NCI-H446 (cell line): ENCODE measurements around the gene PREX1.
"Not testable (repeated sequence)": the region's sequence is repeated elsewhere in the genome, so short reads cannot be mapped to it uniquely, and the experiment has no call there.

ENCODE experiments used
- DNase-seq, 2 experiments: peaks; one replicate each; lab custom pipeline; 2025; lab: John Stamatoyannopoulos, UW

PREX1 gene

GRCh38 chr20:48846516-48847492, 19.0 kb upstream of the PREX1 start:
- no peak for DNase-seq

- no peak for DNase-seq
Observed at GRCh38 chr20:48845721-48846306, 18.0 kb upstream of the PREX1 start.

GRCh38 chr20:48844996-48845395, 17.2 kb upstream of the PREX1 start:
- no peak for DNase-seq

DNA sequence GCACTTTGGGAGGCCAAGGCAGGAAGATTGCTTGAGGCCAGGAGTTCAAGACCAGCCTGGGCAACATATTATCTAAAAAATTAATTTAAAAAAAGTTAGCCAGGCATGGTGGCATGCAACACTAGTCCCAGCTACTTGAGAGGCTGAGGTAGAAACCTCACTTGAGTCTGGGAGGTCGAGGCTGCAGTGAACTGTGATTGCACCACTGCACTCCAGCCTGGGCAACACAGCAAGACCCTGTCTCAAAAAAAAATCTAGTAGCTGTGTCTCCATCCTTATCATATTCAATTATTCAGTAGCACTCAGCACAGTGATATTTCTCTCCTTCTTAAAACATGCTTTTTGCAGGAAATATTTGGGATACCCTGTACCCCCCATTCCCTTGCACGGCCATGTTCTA, 16.1 kb upstream of the PREX1 start:
- DNase-seq, result not testable (repeated sequence)

GRCh38 chr20:48843057-48843806, 15.4 kb upstream of the PREX1 start:
- DNase-seq, result no peak

DNA sequence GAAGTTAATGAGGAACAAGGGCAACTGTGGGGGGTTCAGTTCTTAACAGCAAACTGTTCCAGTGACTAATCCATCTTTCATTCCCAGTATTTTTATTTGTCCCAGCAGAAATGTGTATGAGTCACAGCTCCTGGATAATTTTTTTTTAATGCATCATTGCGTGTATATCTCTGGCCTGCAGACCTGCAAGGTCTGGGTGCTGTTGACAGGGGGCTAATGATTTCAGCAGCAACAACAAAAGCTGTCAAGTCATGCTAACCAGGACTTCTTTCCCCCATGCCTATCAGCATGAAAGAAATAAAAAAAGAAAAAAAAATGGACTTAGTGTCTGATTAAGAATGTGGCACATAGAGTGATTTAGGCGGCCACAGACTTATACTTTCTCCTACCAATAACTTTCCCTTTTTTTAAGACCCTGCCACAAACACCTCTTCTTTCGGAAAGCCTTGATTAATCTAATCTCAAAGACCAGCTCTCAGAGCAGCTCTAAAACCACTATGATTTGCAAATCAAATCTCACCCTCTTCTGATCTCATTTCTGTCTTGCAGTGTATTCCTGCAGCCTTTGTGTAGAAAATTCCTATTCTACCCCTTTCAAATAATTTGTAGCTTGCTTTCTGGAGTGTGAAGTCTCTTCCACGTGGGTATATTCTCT, 14.2 kb upstream of the PREX1 start:
- DNase-seq, result peak in 1 of 2 experiments; percentile 27

GRCh38 chr20:48841196-48841874, 13.5 kb upstream of the PREX1 start:
- DNase-seq, result no peak

DNA sequence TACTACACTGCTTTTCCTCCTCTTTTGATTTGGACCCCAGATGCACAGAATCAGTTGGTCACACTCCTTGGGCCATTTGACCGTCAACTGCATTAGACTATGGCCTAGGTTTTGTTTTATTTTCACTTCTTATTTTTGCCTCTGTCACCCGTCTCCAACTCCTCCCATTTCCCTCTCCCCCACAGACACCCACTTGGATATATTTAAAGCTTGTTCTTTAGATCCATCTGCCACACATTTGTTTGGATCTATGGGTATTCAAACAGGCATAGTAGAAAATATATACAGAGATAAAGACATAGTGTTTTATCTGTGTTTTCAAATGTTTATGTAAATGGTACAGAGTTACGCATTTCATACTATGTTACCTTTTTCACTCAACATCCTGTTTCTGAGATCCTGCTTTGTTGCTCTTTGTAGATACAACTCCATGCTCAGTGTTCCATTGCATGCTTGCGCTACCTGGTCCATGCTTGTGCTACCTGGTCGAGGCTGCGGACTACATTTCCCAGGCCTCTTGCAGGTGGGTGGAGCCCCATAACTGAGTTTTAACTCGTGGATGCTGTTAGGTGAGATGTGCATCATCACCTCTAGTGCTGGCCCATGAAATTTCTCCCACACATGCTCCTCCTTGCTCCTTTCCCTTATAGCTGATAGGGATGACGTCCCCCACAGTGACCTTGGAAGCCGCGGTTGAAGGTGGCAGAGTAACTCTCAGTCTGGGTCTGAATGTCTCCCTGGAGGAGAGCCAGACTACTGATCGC, 11.5 kb upstream of the PREX1 start:
- no peak for DNase-seq

- DNase-seq, result no peak
Observed at GRCh38 chr20:48837014-48837413, 9.2 kb upstream of the PREX1 start.

DNA sequence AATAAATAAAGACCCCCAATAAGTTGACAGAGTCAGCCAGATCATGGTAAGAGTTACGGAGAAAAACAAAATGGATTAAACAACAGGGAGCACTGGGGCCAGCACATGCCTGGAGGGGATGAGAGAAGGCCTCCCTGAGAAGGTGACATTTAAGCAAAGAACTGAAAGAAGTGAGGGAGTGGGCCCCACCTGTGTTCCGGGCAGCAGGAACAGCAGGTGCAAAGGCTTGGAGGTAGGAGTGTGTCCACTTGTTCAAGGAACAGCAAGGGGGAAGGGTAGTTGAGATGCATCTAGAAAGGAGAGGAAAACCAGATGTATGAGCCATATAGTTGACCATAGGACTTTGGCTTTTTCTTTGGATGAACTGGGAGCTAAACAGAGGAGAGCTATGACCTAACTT, 7.6 kb upstream of the PREX1 start:
- no peak for DNase-seq

DNA sequence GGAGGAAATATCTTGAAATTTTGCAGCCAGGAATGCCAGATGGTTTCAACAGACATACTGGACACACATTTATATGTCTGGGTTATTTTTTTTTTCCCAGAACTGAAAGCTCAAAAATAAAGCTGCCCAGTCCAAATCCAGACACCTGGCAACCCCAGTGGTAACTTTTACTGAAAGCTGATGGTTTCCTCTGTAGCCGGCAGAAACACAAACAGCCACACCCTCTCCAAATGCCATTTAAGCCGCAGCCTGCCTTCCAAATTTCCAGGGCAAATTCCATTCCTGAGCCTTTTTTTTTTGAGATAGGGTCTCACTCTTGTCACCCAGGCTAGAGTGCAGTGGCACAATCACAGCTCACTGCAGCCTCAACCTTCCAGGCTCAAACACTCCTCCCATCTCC, 6.5 kb upstream of the PREX1 start:
- no peak for DNase-seq

DNA sequence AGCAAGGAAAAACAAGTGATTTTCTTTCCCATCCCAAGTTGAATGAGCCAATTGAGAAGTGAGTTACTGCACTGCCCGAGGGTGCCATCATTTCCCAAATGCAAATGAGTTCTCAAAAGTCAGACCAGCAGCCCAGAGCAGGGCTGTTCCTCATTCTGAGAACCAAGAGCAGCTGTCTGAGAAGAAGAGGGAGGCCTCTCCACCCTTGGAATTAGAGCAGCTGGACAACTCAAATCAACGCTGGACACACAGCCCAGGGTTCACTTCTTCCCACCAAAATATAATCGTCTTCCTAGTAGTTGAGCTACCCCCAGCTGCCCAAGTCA, 4.6 kb upstream of the PREX1 start:
- no peak for DNase-seq

DNA sequence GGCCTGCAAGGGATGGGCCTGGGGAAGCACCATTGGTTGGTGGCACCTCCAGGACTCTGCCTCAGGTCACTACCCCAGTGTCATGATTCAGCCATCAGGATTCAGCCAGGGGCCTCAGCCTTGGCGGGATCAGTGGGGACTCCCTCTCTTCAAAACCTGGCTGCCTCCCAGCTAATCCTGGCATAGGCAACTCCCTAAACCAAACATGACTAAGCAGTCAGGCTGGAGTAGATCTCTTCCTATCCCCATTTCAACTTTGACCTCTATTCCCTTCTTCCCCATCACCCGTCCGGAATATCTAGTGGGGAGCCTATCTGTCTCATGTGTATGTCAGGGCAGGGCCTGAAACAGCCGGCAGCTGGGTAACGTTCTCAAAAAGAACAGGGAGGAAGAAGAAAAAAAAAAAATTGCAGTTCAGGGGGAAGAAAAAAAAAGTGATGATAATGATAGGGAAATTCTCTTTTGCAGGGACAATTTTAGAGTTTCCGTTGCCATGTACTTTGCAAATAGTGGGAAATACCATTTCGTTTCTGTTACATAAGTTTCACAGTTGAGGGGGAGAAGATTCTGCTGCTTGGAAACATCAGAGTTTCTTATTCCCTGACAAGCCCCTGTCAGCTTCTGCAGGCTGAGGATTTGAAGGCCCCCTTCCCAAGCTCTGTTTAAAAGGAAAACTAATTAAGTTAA, 4.1 kb upstream of the PREX1 start:
- peak in 1 of 2 experiments; percentile 44 for DNase-seq

DNA sequence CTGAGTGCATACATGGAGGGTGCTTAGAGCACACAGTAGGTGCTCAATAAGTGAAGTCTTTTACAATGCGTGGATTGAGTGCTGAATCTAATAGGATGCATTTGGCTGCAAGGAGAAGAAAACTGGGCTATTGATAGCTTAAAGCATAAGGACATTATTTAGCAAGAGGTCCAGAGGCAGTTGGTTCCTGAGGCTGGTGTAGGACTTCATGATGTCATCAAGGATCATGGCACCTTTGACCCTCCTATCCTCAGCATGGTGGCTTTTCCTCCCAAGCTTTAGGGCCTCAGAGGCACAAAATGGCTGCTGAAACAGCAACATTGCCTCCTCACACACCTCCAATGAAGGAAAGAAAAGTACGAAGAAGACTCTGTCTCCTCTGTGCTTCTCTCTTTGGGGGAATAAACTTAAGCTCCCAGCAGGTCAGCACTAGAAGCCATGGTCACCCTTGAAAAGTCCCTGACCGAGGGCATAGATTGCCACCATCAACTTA, 3.1 kb upstream of the PREX1 start:
- no peak for DNase-seq

DNA sequence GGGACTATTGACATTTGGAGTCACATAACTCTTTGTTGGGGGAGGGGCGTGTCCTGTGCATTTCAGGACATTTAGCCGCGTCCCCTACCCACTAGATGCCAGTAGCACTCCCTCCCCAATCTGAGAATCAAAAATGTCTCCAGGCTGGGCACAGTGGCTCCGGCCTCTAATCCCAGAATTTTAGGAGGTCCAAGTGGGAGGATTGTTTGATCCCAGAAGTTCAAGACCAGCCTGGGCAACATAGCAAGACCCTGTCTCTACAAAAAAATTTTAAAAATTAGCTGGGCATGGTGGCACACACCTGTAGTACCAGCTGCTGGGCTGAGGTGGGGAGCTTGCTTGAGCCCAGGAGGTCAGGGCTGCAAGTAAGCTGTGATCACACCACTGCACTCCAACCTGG, 2.1 kb upstream of the PREX1 start:
- no peak for DNase-seq

- DNase-seq, result no peak
Observed at GRCh38 chr20:48828734-48829460, 1.1 kb upstream of the PREX1 start.

- no peak for DNase-seq
Observed at GRCh38 chr20:48826883-48827771, 672 bp downstream of the PREX1 start.

DNA sequence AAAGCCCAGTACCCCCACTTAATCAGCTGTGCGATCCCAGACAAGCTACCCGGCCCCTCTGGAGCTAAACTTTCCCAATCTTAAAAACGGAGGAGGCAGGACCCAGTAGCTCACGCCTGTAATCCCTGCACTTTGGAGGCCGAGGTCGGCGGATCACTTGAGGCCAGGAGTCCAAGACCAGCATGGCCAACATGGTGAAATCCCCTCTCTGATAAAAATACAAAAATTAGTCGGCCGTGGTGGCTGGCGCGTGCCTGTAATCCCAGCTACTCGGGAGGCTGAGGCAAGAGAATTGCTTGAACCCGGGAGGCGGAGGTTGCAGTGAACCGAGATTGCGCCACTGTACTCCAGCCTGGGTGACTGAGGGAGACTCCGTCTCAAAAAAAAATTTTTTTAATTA, 1.3 kb downstream of the PREX1 start:
- not testable (repeated sequence) for DNase-seq
